ENCODE results near the gene HSBP1L1. TPM values are rescaled to one million over a fixed set of nuclear protein-coding genes. Genes with fewer than 3 reads are reported as not detected.

HSBP1L1 gene
- total RNA-seq (10 to 100 TPM; 13.7 to 44.9 (median 41.7) TPM), polyA plus RNA-seq (10 to 100 TPM; 21.9 to 32.4 TPM), total RNA-seq (19.9 reads per million, percentile 50 among the genes with 10 or more reads in this experiment)

DNA sequence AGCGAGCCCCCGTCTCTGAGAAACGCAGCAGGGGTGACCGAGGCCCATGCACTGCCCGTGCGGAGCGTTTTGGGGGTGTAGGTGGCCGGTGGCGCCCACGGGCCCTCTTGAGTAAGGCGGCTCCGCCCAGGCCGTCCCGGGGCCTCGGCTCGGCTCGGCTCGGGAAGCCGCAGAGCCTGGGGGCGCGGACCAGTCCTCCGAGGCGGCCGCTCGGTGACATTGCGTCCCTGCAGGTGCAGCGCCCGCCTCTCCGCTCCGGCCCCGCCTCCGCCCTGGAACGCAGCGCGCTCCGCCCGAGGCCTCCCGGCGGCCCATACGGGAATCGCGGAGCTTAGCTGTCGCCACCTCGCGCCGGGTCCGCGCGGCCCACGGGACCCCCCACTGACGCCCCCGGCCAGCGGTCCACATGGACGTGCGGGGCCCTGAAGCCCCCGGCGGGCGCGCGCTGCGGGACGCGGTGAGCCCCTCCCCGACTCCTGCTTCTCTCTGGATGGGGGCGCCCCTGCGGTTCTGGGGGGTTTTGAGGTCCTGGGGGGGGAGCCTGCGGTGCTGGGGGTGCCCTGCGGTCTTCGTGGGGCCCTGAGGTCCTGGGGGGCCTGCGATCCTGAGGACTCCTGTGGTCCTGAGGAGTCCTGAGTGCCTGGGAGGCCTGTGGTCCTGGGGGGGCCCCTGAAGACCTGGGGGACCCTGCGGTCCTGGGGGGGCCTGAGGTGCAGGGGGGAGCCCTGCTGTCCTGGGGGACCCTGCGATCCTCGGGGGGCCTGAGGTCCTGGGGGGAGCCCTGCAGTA is at the start of gene HSBP1L1:
HSBP1L1 (plus strand) TSS at position 314 of the 789 bp plus-strand sequence; CDS start at position 407, 93 bp downstream.
- no peaks in the 10 kb centered on the region for H3K9me3 Mint-ChIP-seq
- H3K4me3 Mint-ChIP-seq: peak within 1 kb of the TSS; percentile 81 to 93 (median 90)
- ChIA-PET CTCF (no interaction called here), POLR2A (interaction anchor here (0.9 to 3.6 kb wide), 4 partner anchors 11 to 24 kb away, joined by 3 to 19 read pairs (median 6); partner anchors contain the start of genes SLC66A2 and TXNL4A)
- H3K4me1 Mint-ChIP-seq: peaks cover 9 to 47% (median 20%) of the 10 kb centered on the region in 7 donors
- ATAC-seq (peak; percentile 89), DNase-seq (peak; percentile 60 to 75 (median 69))
- H3K27ac Mint-ChIP-seq: peak within 1 kb of the TSS; percentile 88 to 96 (median 94)
- Histone ChIP-seq H3K27ac (ENCODE audit: low read depth, low read length) (peak within 1 kb of the TSS; percentile 89), H3K4me3 (ENCODE audit: low read length) (peak within 1 kb of the TSS; percentile 22), H3K27me3 (ENCODE audit: control insufficient read depth in 2 of 2, insufficient read depth in 2 of 2, low read length in 2 of 2) (no peaks in the 10 kb centered on the region), H3K9me3 (ENCODE audit: control insufficient read depth in 2 of 3, low read length in 3 of 3) (no peaks in the 10 kb centered on the region), H3K36me3 (ENCODE audit: control insufficient read depth in 2 of 3, insufficient read depth in 3 of 3, low read length in 3 of 3) (peaks cover 0 to 8% (median 5%) of the 10 kb centered on the region in 3 experiments), H3K4me1 (ENCODE audit: control insufficient read depth in 2 of 2, insufficient read depth in 2 of 2, low read length in 2 of 2) (peaks cover 14 to 19% of the 10 kb centered on the region in 2 donors)
- peaks cover 0 to 7% (median 3%) of the 10 kb centered on the region in 5 donors for H3K36me3 Mint-ChIP-seq
- H3K27me3 Mint-ChIP-seq: no peaks in the 10 kb centered on the region
- intact Hi-C loops (cut with micrococcal nuclease): loop anchor here (1.0 to 10.0 kb wide), 7 partner anchors 13 to 572 kb away; partner anchors contain the start of genes SLC66A2 (in 2 of the 2), TXNL4A (in 2 of the 2), CTDP1 (in 1 of the 2) and KCNG2 (in 1 of the 2)

DNA sequence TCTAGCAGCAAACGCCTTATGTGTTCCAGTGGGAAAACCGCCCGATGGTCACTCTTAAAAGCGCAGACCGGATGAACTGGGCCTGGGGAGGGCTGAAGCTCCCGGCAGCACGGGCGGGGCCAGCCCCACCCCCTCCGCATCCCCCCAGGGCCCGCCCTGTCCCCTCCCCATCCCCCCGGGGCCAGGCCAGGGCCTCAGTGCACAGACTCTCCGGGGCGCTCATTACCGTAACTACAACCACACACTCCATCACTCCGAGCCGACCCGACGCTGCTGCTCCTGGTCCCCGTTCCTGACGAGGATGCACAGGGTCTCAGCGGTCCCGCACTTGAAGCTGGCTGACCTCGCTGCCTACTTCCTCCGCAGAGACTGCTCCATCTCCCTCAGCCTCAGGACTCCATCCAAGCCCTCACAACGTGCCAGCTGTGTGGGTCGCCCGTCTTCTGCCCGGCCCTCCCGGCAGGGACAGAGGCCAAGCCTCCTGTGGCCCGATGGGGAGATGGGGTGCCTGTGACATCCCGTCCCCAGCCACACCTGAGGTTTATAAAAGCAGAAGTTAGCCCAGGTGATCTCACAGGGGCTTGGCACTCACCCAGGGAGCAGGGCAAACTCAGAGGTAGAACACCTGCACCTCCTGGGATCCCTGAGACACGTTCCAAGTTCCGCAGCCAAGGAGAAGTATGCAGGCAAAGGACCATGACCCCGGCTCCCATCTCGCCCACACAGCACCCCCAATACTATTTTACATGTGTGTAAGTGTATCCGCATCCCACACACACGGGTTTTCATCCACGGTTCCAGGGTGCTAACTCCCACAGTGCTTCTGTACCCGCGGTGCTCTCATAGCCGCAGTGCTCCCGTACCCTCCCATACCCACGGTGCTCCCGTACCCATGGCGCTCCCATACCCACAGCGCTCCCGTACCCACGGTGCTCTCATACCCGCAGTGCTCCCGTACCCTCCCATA is 49.0 kb upstream of the HSBP1L1 start:
- intact Hi-C loops (cut with micrococcal nuclease): no loop called here
- peak overlapping the region in 4 of 9 donors; percentile 31 to 57 (median 50) for H3K27ac Mint-ChIP-seq
- POLR2A ChIA-PET: no interaction called here
- CTCF ChIA-PET: no interaction called here
- Histone ChIP-seq H3K9me3 (ENCODE audit: control insufficient read depth in 2 of 3, low read length in 3 of 3) (no peaks in the 10 kb centered on the region), H3K4me3 (ENCODE audit: low read length) (no peak overlapping the region), H3K36me3 (ENCODE audit: control insufficient read depth in 2 of 3, insufficient read depth in 3 of 3, low read length in 3 of 3) (peaks cover 0 to 40% (median 0%) of the 10 kb centered on the region in 3 experiments), H3K27ac (ENCODE audit: low read depth, low read length) (no peak overlapping the region), H3K27me3 (ENCODE audit: control insufficient read depth in 2 of 2, insufficient read depth in 2 of 2, low read length in 2 of 2) (no peaks in the 10 kb centered on the region), H3K4me1 (ENCODE audit: control insufficient read depth in 2 of 2, insufficient read depth in 2 of 2, low read length in 2 of 2) (peaks cover 0 to 20% of the 10 kb centered on the region in 2 donors)
- DNase-seq (no peak), ATAC-seq (no peak)
- H3K27me3 Mint-ChIP-seq: no peaks in the 10 kb centered on the region
- peaks cover 4 to 49% (median 17%) of the 10 kb centered on the region in 5 donors for H3K36me3 Mint-ChIP-seq
- peaks cover 16 to 35% (median 23%) of the 10 kb centered on the region in 7 donors for H3K4me1 Mint-ChIP-seq
- peak overlapping the region in 1 of 10 donors; percentile 17 for H3K4me3 Mint-ChIP-seq
- H3K9me3 Mint-ChIP-seq: peaks cover 0 to 1% (median 0%) of the 10 kb centered on the region in 11 donors

DNA sequence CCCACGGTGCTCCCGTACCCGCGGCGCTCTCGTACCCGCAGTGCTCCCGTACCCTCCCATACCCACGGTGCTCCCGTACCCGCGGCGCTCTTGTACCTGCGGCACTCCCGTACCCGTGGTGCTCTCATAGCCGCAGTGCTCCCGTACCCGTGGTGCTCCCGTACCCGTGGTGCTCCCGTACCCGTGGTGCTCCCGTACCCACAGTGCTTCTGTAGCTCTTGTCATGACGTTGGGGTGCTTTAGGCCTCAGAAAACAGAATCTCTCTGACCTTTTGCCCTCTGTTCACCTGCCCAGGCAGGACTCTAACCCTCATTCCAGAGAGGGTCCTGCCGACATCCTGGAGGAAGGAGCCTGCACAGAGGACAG is 48.3 kb upstream of the HSBP1L1 start:
- Mint-ChIP-seq H3K27ac (peak overlapping the region in 3 of 9 donors; percentile 31 to 57 (median 45)), H3K4me1 (peaks cover 16 to 29% (median 22%) of the 10 kb centered on the region in 7 donors), H3K9me3 (peaks cover 0 to 1% (median 0%) of the 10 kb centered on the region in 11 donors), H3K36me3 (peaks cover 4 to 44% (median 17%) of the 10 kb centered on the region in 5 donors), H3K4me3 (no peak overlapping the region), H3K27me3 (no peaks in the 10 kb centered on the region)
- CTCF ChIA-PET: interaction anchor here (1.4 kb wide), 1 partner anchor 13 kb away, joined by 3 read pairs; no protein-coding TSS in a partner anchor
- Histone ChIP-seq H3K36me3 (ENCODE audit: control insufficient read depth in 2 of 3, insufficient read depth in 3 of 3, low read length in 3 of 3) (peaks cover 0 to 40% (median 0%) of the 10 kb centered on the region in 3 experiments), H3K27ac (ENCODE audit: low read depth, low read length) (no peak overlapping the region), H3K27me3 (ENCODE audit: control insufficient read depth in 2 of 2, insufficient read depth in 2 of 2, low read length in 2 of 2) (no peaks in the 10 kb centered on the region), H3K4me3 (ENCODE audit: low read length) (no peak overlapping the region), H3K4me1 (ENCODE audit: control insufficient read depth in 2 of 2, insufficient read depth in 2 of 2, low read length in 2 of 2) (peaks cover 0 to 20% of the 10 kb centered on the region in 2 donors), H3K9me3 (ENCODE audit: control insufficient read depth in 2 of 3, low read length in 3 of 3) (no peaks in the 10 kb centered on the region)
- ATAC-seq (no peak), DNase-seq (no peak)
- intact Hi-C loops (cut with micrococcal nuclease): no loop called here
- POLR2A ChIA-PET: no interaction called here

DNA sequence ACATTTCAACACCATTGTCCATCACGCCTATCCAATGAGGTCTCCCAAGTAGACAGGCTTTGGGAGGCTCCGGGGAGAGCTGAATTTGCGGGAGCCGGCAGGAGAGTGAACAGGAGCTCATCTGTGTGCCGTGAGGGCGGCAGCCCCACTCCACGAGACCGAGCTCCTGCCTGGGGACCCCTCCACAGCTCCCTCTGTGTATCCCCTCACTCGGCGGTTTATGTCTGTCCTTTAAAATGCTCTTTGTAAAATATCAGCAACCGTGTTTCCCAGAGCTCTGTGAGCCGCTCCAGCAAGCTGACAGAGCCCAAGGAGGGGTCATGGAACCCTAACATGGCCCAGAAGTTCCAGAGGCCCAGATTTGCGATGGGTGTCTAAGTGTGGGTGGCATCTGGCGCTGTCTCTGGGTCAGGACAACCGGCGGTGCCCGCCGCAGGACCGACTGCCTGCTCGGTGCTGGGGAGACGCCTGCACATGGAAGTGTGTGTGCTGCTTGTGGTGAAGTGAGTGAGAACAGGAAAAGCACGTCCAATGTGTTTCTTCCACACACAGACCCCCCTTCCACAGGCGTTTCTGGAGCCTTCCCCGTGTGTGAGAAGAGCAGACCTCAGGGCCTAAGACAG is 47.8 kb upstream of the HSBP1L1 start:
- intact Hi-C loops (cut with micrococcal nuclease): no loop called here
- no peaks in the 10 kb centered on the region for H3K9me3 ChIP-seq (ENCODE audit: control insufficient read depth in 2 of 3, low read length in 3 of 3)
- Mint-ChIP-seq H3K27me3 (no peaks in the 10 kb centered on the region), H3K36me3 (peaks cover 4 to 45% (median 17%) of the 10 kb centered on the region in 5 donors), H3K4me1 (peaks cover 16 to 29% (median 22%) of the 10 kb centered on the region in 7 donors), H3K4me3 (no peak overlapping the region), H3K27ac (peak overlapping the region in 2 of 9 donors; percentile 31 to 57), H3K9me3 (peaks cover 0 to 1% (median 0%) of the 10 kb centered on the region in 11 donors)
- H3K27me3 ChIP-seq (ENCODE audit: control insufficient read depth in 2 of 2, insufficient read depth in 2 of 2, low read length in 2 of 2): no peaks in the 10 kb centered on the region
- H3K27ac ChIP-seq (ENCODE audit: low read depth, low read length): no peak overlapping the region
- H3K4me3 ChIP-seq (ENCODE audit: low read length): no peak overlapping the region
- ChIA-PET CTCF (interaction anchor here (1.4 kb wide), 1 partner anchor 13 kb away, joined by 3 read pairs; no protein-coding TSS in a partner anchor), POLR2A (no interaction called here)
- ATAC-seq: no peak
- DNase-seq: no peak
- H3K4me1 ChIP-seq (ENCODE audit: control insufficient read depth in 2 of 2, insufficient read depth in 2 of 2, low read length in 2 of 2): peaks cover 0 to 19% of the 10 kb centered on the region in 2 donors
- peaks cover 0 to 40% (median 0%) of the 10 kb centered on the region in 3 experiments for H3K36me3 ChIP-seq (ENCODE audit: control insufficient read depth in 2 of 3, insufficient read depth in 3 of 3, low read length in 3 of 3)

DNA sequence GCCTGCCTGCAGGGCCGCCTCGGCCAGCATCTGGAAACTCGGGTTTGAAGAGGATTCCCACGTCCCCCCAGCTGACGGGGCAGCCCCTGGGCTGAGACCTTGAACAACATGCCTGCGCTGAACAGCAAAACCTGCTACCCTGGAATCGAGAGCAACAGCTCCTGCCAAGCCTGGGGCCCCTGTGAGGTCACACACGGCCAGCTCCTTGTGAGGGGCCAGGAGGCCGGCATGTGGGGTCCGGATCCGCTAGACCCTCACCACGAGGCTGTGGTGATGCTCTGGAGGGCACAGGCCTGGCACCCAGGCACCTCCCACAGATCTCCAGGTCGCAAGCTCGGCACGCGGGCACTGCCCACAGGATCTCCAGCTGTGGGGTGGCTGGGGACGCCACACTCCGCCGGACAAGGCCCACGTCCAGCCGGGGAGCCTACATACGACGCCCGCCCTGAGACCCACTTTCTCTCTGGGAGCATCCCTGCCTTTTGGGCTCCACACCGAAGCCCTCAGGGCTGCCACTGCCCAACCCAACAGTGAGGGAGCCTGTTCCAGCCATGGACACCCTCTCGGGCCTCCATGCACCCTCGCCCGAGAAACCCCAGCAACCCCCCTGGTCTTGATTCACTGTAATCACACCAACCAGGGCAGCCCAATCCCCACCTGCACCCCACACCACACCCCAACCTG is 47.1 kb upstream of the HSBP1L1 start:
- Histone ChIP-seq H3K27ac (ENCODE audit: low read depth, low read length) (no peak overlapping the region), H3K27me3 (ENCODE audit: control insufficient read depth in 2 of 2, insufficient read depth in 2 of 2, low read length in 2 of 2) (no peaks in the 10 kb centered on the region), H3K4me1 (ENCODE audit: control insufficient read depth in 2 of 2, insufficient read depth in 2 of 2, low read length in 2 of 2) (peaks cover 0 to 12% of the 10 kb centered on the region in 2 donors), H3K4me3 (ENCODE audit: low read length) (no peak overlapping the region), H3K36me3 (ENCODE audit: control insufficient read depth in 2 of 3, insufficient read depth in 3 of 3, low read length in 3 of 3) (peaks cover 0 to 40% (median 0%) of the 10 kb centered on the region in 3 experiments), H3K9me3 (ENCODE audit: control insufficient read depth in 2 of 3, low read length in 3 of 3) (no peaks in the 10 kb centered on the region)
- intact Hi-C loops (cut with micrococcal nuclease): no loop called here
- H3K4me3 Mint-ChIP-seq: no peak overlapping the region
- H3K27me3 Mint-ChIP-seq: no peaks in the 10 kb centered on the region
- H3K4me1 Mint-ChIP-seq: peaks cover 16 to 25% (median 19%) of the 10 kb centered on the region in 7 donors
- peaks cover 4 to 46% (median 19%) of the 10 kb centered on the region in 5 donors for H3K36me3 Mint-ChIP-seq
- peaks cover 0 to 1% (median 0%) of the 10 kb centered on the region in 11 donors for H3K9me3 Mint-ChIP-seq
- CTCF ChIA-PET: interaction anchor here (1.4 kb wide), 1 partner anchor 12 kb away, joined by 3 read pairs; no protein-coding TSS in a partner anchor
- POLR2A ChIA-PET: no interaction called here
- no peak for DNase-seq
- no peak overlapping the region for H3K27ac Mint-ChIP-seq
- no peak for ATAC-seq

All from naive thymus-derived CD4-positive, alpha-beta T cell (primary cell).